Naive thymus-derived CD8-positive, alpha-beta T cell (primary cell): ENCODE measurements around the gene SELENOS. TPM values are rescaled to one million over a fixed set of nuclear protein-coding genes. Genes with fewer than 3 reads are reported as not detected.
"Not testable (repeated sequence)": the region's sequence is repeated elsewhere in the genome, so short reads cannot be mapped to it uniquely, and the experiment has no call there.

Experiments
- ATAC-seq, 2 donors: fragments of 150-1000 bp; cut with Tn5 transposase in 1 of 2; sonication (Bioruptor Pico), chemical (Tn5 transposase) in 1 of 2; 1 replicate in 1 of 2; 2 replicates in 1 of 2; pipeline ENCODE4 v1.10.0; 2021; ENCODE audit warnings: mild to moderate bottlenecking in 2 of 2, moderate library complexity in 2 of 2
- POLR2A ChIA-PET: fragments of 350-600 bp; sonication (Branson Sonifier 250); formaldehyde crosslinking; loops from one replicate; lab custom pipeline; 2021; ENCODE audit warnings: antibody characterized with exemption; lab: Charles Lee
- DNase-seq, 10 donors: peaks; one replicate each; pipeline versions ENCODE4 v3.0.0 to v3.0.0-alpha.2; 2020 to 2022
- H3K27ac Mint-ChIP-seq, 10 donors: one replicate each; pipeline ENCODE4 v1.8.0; 2020 to 2022; ENCODE audit warnings: mild to moderate bottlenecking in 10 of 10, mixed read lengths in 10 of 10, moderate library complexity in 4 of 10, inconsistent platforms in 1 of 10
- H3K27me3 Mint-ChIP-seq, 5 donors: one replicate each; pipeline ENCODE4 v1.8.0; 2021 to 2022; ENCODE audit warnings: mixed read lengths in 5 of 5
- H3K36me3 Mint-ChIP-seq, 3 donors: one replicate each; pipeline ENCODE4 v1.8.0; 2020 to 2022; ENCODE audit warnings: mixed read lengths in 3 of 3, mild to moderate bottlenecking in 2 of 3, inconsistent platforms in 1 of 3
- H3K4me1 Mint-ChIP-seq, 4 donors: one replicate each; pipeline ENCODE4 v1.8.0; 2021 to 2022; ENCODE audit warnings: mixed read lengths in 4 of 4
- H3K4me3 Mint-ChIP-seq, 10 donors: one replicate each; pipeline ENCODE4 v1.8.0; 2020 to 2022; ENCODE audit warnings: mild to moderate bottlenecking in 10 of 10, mixed read lengths in 10 of 10, moderate library complexity in 6 of 10, inconsistent platforms in 1 of 10
- H3K9me3 Mint-ChIP-seq, 9 donors: one replicate each; pipeline ENCODE4 v1.8.0; 2020 to 2022; ENCODE audit warnings: mixed read lengths in 9 of 9, mild to moderate bottlenecking in 3 of 9, inconsistent platforms in 1 of 9, moderate library complexity in 1 of 9
- polyA plus RNA-seq, 3 donors: library from polyadenylated mRNA; unstranded; fragments of 300-500 nt; fragmentation: Illumina TruSeq; gene quantifications; one replicate each; pipeline ENCODE4 v1.2.3, GENCODE V29; 2021
- total RNA-seq, 8 experiments: library from RNA in 2 of 8; stranded (reverse) in 2 of 8; gene quantifications; one replicate each; pipeline ENCODE4 v1.2.3 and lab custom pipeline; 2021 to 2026

Gene SELENOS
- total and polyA plus RNA-seq, 5 experiments from 2014 or later, result 26.7 to 64.4 (median 38.8) TPM

- DNase-seq, result peak in 5 of 10 donors; percentile 27 to 68 (median 66)
- H3K36me3 Mint-ChIP-seq, result peaks cover 0 to 82% (median 18%) of the 10 kb centered on the region in 3 donors
- peak overlapping the region in 9 of 10 donors; percentile 1 to 89 (median 56) for H3K27ac Mint-ChIP-seq
- H3K9me3 Mint-ChIP-seq, result peaks cover 0 to 3% (median 0%) of the 10 kb centered on the region in 9 donors
- H3K27me3 Mint-ChIP-seq, result no peaks in the 10 kb centered on the region
- peak; percentile 66 to 73 for ATAC-seq
- H3K4me3 Mint-ChIP-seq, result peak overlapping the region in 1 of 10 donors; percentile 8
- POLR2A ChIA-PET, result interaction anchor here (0.5 to 0.9 kb wide), 2 partner anchors 273 to 363 kb away, joined by 3 to 4 read pairs; no protein-coding TSS in a partner anchor
- peaks cover 20 to 59% (median 52%) of the 10 kb centered on the region in 4 donors for H3K4me1 Mint-ChIP-seq
Observed at GRCh38 chr15:101288905-101289513, 11.7 kb upstream of the SELENOS start.

DNA sequence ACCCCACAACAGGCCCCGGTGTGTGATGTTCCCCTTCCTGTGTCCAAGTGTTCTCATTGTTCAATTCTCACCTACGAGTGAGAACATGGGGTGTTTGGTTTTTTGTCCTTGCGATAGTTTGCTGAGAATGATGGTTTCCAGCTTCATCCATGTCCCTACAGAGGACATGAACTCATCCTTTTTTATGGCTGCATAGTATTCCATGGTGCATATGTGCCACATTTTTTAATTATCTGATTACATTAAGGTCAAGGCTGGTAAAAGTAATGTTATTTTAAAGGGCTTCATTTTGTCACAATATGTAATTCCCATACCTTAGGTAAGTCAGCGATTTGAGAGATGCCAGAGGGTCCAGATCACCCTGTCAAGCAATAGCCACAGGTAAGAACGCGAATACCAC, 10.1 kb upstream of the SELENOS start:
- ATAC-seq, H3K27me3 Mint-ChIP-seq, H3K9me3 Mint-ChIP-seq, DNase-seq, H3K4me3 Mint-ChIP-seq: not testable (repeated sequence)
- H3K36me3 Mint-ChIP-seq, result peaks cover 0 to 95% (median 20%) of the 10 kb centered on the region in 3 donors
- POLR2A ChIA-PET, result interaction anchor here (0.7 to 1.0 kb wide), 2 partner anchors 11 to 436 kb away, joined by 5 read pairs; no protein-coding TSS in a partner anchor
- peaks cover 13 to 44% (median 38%) of the 10 kb centered on the region in 4 donors for H3K4me1 Mint-ChIP-seq
- peak overlapping the region in 3 of 10 donors; percentile 4 to 43 (median 34) for H3K27ac Mint-ChIP-seq

- POLR2A ChIA-PET, result interaction anchor here (1.9 kb wide), 1 partner anchor 8 kb away, joined by 7 read pairs; the partner anchor contains the start of gene SNRPA1
- no peak overlapping the region for H3K4me3 Mint-ChIP-seq
- peaks cover 0 to 95% (median 20%) of the 10 kb centered on the region in 3 donors for H3K36me3 Mint-ChIP-seq
Observed at GRCh38 chr15:101286471-101287114, 9.3 kb upstream of the SELENOS start.

GRCh38 chr15:101283931-101284330, 6.6 kb upstream of the SELENOS start:
- Mint-ChIP-seq H3K27ac (peak overlapping the region in 2 of 10 donors; percentile 4 to 39), H3K4me3 (no peak overlapping the region), H3K36me3 (peaks cover 0 to 87% (median 19%) of the 10 kb centered on the region in 3 donors), H3K27me3 (no peaks in the 10 kb centered on the region), H3K4me1 (peaks cover 8 to 20% (median 13%) of the 10 kb centered on the region in 4 donors), H3K9me3 (peaks cover 0 to 3% (median 0%) of the 10 kb centered on the region in 9 donors)
- POLR2A ChIA-PET, result no interaction called here
- ATAC-seq, result no peak
- DNase-seq, result no peak

More at GRCh38 chr15:101286471-101287114, 9.3 kb upstream of the SELENOS start:
- H3K27me3 Mint-ChIP-seq, result no peaks in the 10 kb centered on the region
- peak overlapping the region in 2 of 10 donors; percentile 33 to 77 for H3K27ac Mint-ChIP-seq
- no peak for DNase-seq
- peaks cover 0 to 3% (median 0%) of the 10 kb centered on the region in 9 donors for H3K9me3 Mint-ChIP-seq
- H3K4me1 Mint-ChIP-seq, result peaks cover 13 to 37% (median 30%) of the 10 kb centered on the region in 4 donors
- no peak for ATAC-seq

DNA sequence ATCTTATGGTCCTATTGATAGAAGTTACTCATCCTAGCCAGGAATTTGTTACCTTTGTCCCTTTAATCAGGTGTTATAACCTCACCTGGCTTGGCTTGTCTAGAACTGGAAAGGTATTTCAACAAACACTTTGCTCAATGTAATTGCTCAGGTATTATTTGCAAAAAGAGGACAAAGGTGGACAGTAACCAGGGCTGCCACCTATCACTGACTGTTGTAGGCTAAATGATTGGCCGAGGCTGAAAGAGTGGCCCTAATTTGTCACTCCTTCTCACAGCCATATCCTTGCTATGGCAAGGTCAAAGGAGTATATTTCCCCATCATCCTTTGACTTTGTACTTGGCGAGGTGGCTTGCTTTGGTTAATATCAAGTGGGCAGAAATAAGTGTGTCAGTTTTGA, 2.7 kb upstream of the SELENOS start:
- Mint-ChIP-seq H3K36me3 (peaks cover 0 to 52% (median 7%) of the 10 kb centered on the region in 3 donors), H3K27ac (peak overlapping the region in 4 of 10 donors; percentile 25 to 75 (median 55)), H3K27me3 (no peaks in the 10 kb centered on the region), H3K4me1 (peaks cover 5 to 25% (median 15%) of the 10 kb centered on the region in 4 donors), H3K9me3 (no peaks in the 10 kb centered on the region), H3K4me3 (no peak overlapping the region)
- DNase-seq (no peak), ATAC-seq (no peak)
- POLR2A ChIA-PET, result no interaction called here

DNA sequence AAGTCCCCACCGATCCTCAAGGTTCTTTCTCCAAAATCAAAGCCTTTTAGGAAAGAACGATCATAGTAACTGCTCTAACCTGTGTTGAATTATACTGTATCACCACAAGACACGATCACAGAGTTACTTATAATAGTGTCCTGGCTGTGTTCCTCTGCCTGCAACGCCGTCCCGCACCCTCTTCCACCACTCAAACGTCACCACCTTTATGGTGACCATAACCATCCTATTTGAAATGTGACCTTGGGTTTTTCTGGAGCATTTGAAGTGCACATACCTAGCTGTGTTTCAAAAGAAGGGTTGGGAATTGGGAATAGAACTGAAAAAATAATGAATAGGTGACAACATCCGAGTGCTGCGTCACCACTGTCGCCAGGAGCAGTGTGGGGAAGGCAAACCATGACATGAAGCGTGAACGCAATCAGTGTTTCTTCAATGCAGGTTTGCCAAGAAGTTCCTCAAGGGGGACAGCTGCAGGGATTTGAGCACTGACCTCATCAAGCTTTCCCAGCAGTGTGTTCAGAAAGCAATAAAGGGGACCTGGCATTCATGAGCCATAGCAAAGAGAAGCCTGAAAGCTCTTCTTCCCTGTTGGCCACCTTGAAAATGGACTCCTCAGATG, 769 bp upstream of the SELENOS start:
- Mint-ChIP-seq H3K27ac (peak overlapping the region; percentile 61 to 95 (median 92)), H3K36me3 (peaks cover 8 to 52% (median 17%) of the 10 kb centered on the region in 3 donors), H3K27me3 (no peaks in the 10 kb centered on the region), H3K4me3 (peak overlapping the region; percentile 85 to 100 (median 90)), H3K4me1 (peaks cover 7 to 27% (median 20%) of the 10 kb centered on the region in 4 donors), H3K9me3 (no peaks in the 10 kb centered on the region)
- ATAC-seq (no peak), DNase-seq (no peak)
- POLR2A ChIA-PET, result interaction anchor here (1.6 kb wide), 1 partner anchor 16 kb away, joined by 10 read pairs; the partner anchor contains the start of gene SNRPA1

- Mint-ChIP-seq H3K4me1 (peaks cover 5 to 27% (median 20%) of the 10 kb centered on the region in 4 donors), H3K27ac (peak overlapping the region; percentile 84 to 98 (median 95)), H3K27me3 (no peaks in the 10 kb centered on the region), H3K36me3 (peaks cover 8 to 52% (median 20%) of the 10 kb centered on the region in 3 donors), H3K4me3 (peak overlapping the region; percentile 90 to 100 (median 96)), H3K9me3 (no peaks in the 10 kb centered on the region)
- ATAC-seq, result peak in 1 of 2 donors; percentile 19
- peak in 1 of 10 donors; percentile 25 for DNase-seq
- POLR2A ChIA-PET, result interaction anchor here (0.9 to 1.1 kb wide), 2 partner anchors 18 to 375 kb away, joined by 3 to 4 read pairs; partner anchors contain the start of gene TM2D3
Observed at GRCh38 chr15:101276501-101277037, 716 bp downstream of the SELENOS start.

- peaks cover 8 to 47% (median 18%) of the 10 kb centered on the region in 3 donors for H3K36me3 Mint-ChIP-seq
- H3K4me1 Mint-ChIP-seq, result peaks cover 5 to 27% (median 20%) of the 10 kb centered on the region in 4 donors
- H3K27ac Mint-ChIP-seq, result peak overlapping the region in 6 of 10 donors; percentile 0 to 73 (median 12)
- POLR2A ChIA-PET, result no interaction called here
- peak overlapping the region in 2 of 10 donors; percentile 25 to 52 for H3K4me3 Mint-ChIP-seq
- DNase-seq (no peak), ATAC-seq (no peak)
- H3K27me3 Mint-ChIP-seq, result no peaks in the 10 kb centered on the region
- no peaks in the 10 kb centered on the region for H3K9me3 Mint-ChIP-seq
Observed at GRCh38 chr15:101275018-101275417, 2.3 kb downstream of the SELENOS start.

DNA sequence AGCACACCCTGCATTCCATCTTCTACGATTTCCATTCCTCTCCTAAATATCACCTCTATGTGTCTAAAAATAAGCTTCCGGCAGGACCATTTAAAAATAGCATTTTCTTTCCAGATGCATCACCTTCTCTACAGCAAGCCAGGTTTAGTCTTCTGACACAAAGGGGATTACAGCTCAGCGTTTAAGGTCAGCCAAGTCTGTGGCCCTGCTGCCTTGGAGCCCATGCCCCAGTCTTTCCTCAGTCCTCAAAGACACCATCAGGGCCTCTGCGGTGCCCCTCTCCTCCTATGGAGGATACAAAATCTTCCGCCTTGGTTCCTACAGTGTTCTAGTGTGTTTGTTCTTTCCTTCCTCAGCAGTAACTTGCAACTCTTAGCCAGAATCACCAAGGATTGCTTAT, 3.8 kb downstream of the SELENOS start:
- H3K27ac Mint-ChIP-seq, result peak overlapping the region in 4 of 10 donors; percentile 13 to 78 (median 46)
- H3K4me1 Mint-ChIP-seq, result peaks cover 5 to 24% (median 19%) of the 10 kb centered on the region in 4 donors
- H3K27me3 Mint-ChIP-seq, result no peaks in the 10 kb centered on the region
- no peaks in the 10 kb centered on the region for H3K9me3 Mint-ChIP-seq
- H3K36me3 Mint-ChIP-seq, result peaks cover 8 to 59% (median 18%) of the 10 kb centered on the region in 3 donors
- POLR2A ChIA-PET, result no interaction called here
- no peak for ATAC-seq
- H3K4me3 Mint-ChIP-seq, result no peak overlapping the region
- DNase-seq, result no peak

DNA sequence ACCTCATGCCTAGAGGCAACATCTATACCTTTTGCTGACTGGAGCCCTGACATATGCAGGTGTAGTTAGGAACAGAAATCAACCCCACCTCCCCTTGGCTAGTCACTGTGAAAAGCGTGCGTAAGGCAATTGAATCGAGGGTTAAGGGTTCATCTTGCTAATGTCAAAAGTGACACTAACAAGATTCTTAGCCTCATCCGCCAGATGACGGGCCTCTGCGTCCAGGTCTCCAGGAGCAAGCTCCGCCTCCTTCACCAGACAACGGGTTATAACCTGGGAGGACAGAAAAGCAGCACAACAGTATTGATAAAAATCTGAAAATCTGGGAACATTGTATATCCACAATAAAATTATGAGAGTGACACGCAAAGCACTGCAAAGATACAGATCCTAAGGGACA, 4.7 kb downstream of the SELENOS start:
- Mint-ChIP-seq H3K36me3 (peaks cover 8 to 59% (median 18%) of the 10 kb centered on the region in 3 donors), H3K27ac (peak overlapping the region in 1 of 10 donors; percentile 79), H3K9me3 (no peaks in the 10 kb centered on the region), H3K27me3 (no peaks in the 10 kb centered on the region), H3K4me3 (no peak overlapping the region), H3K4me1 (peaks cover 5 to 19% (median 15%) of the 10 kb centered on the region in 4 donors)
- POLR2A ChIA-PET, result no interaction called here
- ATAC-seq (no peak), DNase-seq (no peak)

DNA sequence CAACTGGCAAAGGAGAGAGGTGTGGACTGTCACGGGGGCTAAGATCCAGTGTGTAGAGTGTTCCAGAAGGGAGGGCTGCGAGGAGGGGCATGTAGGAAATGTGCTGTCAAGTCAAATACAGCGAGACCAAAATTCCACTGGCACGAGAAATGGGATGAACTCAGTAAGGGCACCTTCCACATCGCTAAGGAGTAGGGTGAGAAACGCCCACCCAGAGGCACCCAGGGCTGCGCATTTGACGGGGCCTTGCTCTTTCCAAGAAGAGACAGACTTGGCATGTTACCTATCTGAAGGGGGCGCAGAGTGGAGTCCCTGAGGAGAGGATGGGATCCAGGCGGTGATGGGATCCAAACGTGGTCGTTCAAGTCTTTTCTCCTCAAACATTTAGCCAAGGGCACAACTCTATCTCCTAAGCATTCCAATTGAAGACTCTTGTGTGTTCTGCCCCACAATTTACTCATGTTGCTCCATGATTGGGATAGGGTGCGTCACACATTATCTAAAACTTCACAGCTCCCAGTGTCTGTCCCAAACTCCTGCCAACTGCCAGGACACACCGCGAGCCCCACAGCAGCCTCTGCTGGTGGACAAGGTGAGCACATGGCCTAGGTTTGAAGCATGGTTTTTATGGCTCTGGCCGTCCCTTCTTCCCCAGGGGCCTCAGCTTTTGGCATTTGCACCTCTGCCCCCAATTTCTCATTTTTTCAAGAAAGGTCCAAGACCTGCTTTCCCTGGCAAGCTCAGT, 7.6 kb downstream of the SELENOS start:
- Mint-ChIP-seq H3K9me3 (no peaks in the 10 kb centered on the region), H3K27me3 (no peaks in the 10 kb centered on the region), H3K4me3 (no peak overlapping the region), H3K36me3 (peaks cover 8 to 54% (median 15%) of the 10 kb centered on the region in 3 donors), H3K4me1 (peaks cover 0 to 4% (median 0%) of the 10 kb centered on the region in 4 donors), H3K27ac (peak overlapping the region in 4 of 10 donors; percentile 20 to 88 (median 30))
- no peak for ATAC-seq
- DNase-seq, result no peak
- POLR2A ChIA-PET, result no interaction called here
